ENCODE results near the gene SCTR.

The SCTR gene

GRCh38 chr2:119402645-119403560, 121.4 kb downstream of the SCTR start:
- DNase-seq: no peak

GRCh38 chr2:119402106-119402505, 122.2 kb downstream of the SCTR start:
- no peak for DNase-seq

- DNase-seq: no peak
Observed at GRCh38 chr2:119397196-119397595, 127.1 kb downstream of the SCTR start.

- no peak for DNase-seq
Observed at GRCh38 chr2:119393971-119394748, 130.1 kb downstream of the SCTR start.

All from NCI-H748 treated with DMSO at 0.1 percent for 48 hours (cell line).